CD4-positive, alpha-beta T cell (primary cell): ENCODE data around the gene MBOAT2. TPM values are rescaled to one million over a fixed set of nuclear protein-coding genes. Genes with fewer than 3 reads are reported as not detected.
"Not testable (repeated sequence)": the region's sequence is repeated elsewhere in the genome, so short reads cannot be mapped to it uniquely, and the experiment has no call there.

Experiments
- ATAC-seq: fragments of 200-7000 bp; cut with Tn5 transposase; one replicate; pipeline ENCODE4 v1.10.0; 2022; ENCODE audit warnings: mild to moderate bottlenecking; ENCODE audit not compliant: poor library complexity
- CTCF ChIA-PET: fragments of 350-600 bp; sonication (Branson Sonifier 250); formaldehyde crosslinking; loops from one replicate; lab custom pipeline; 2021; ENCODE audit warnings: antibody characterized with exemption, inconsistent platforms; lab: Charles Lee
- POLR2A ChIA-PET: fragments of 350-600 bp; sonication (Branson Sonifier 250); formaldehyde crosslinking; loops from one replicate; lab custom pipeline; 2021; ENCODE audit warnings: antibody characterized with exemption, inconsistent platforms; lab: Charles Lee
- DNase-seq, 14 experiments: peaks; one replicate each; pipeline ENCODE4 v3.0.0-alpha.2; 2013 to 2020; ENCODE audit warnings: mixed read lengths in 2 of 14
- H3K27ac ChIP-seq, 2 donors: one replicate each; pipeline versions ENCODE4 v1.5.1 to v1.7.0; 2013; ENCODE audit warnings: low read length in 2 of 2, low read depth in 1 of 2, mild to moderate bottlenecking in 1 of 2
- H3K27me3 ChIP-seq, 2 experiments: 1 replicate in 1 of 2; 2 replicates in 1 of 2; pipeline versions ENCODE4 v1.6.1 to v1.7.0; 2013; ENCODE audit warnings: low read length in 2 of 2, control low read depth in 1 of 2, mild to moderate bottlenecking in 1 of 2, moderate library complexity in 1 of 2; ENCODE audit not compliant: insufficient read depth in 2 of 2, control insufficient read depth in 1 of 2
- H3K36me3 ChIP-seq: one replicate; pipeline ENCODE4 v1.6.1; 2013; ENCODE audit warnings: low read length, control low read depth; ENCODE audit not compliant: insufficient read depth
- H3K4me1 ChIP-seq: one replicate; pipeline ENCODE4 v1.6.1; 2013; ENCODE audit warnings: low read length, control low read depth; ENCODE audit not compliant: insufficient read depth
- H3K4me3 ChIP-seq: one replicate; pipeline ENCODE4 v1.5.1; 2013; ENCODE audit warnings: mild to moderate bottlenecking, low read length, moderate library complexity
- H3K9me3 ChIP-seq, 2 experiments: 1 replicate in 1 of 2; 2 replicates in 1 of 2; pipeline versions ENCODE4 v1.6.1 to v1.7.0; 2013; ENCODE audit warnings: low read length in 2 of 2, mild to moderate bottlenecking in 2 of 2, control low read depth in 1 of 2, moderate library complexity in 1 of 2; ENCODE audit not compliant: control insufficient read depth in 1 of 2, insufficient read depth in 1 of 2
- H3K27ac Mint-ChIP-seq: one replicate; pipeline ENCODE4 v1.8.0; 2020; ENCODE audit warnings: mixed read lengths
- H3K27me3 Mint-ChIP-seq: one replicate; pipeline ENCODE4 v1.8.0; 2021; ENCODE audit warnings: mixed read lengths
- H3K36me3 Mint-ChIP-seq: one replicate; pipeline ENCODE4 v1.8.0; 2021; ENCODE audit warnings: low read depth, mixed read lengths
- H3K4me1 Mint-ChIP-seq: one replicate; pipeline ENCODE4 v1.8.0; 2021; ENCODE audit warnings: low read depth, mixed read lengths
- H3K4me3 Mint-ChIP-seq: one replicate; pipeline ENCODE4 v1.8.0; 2020; ENCODE audit warnings: mild to moderate bottlenecking, mixed read lengths
- H3K9me3 Mint-ChIP-seq: one replicate; pipeline ENCODE4 v1.8.0; 2020; ENCODE audit warnings: mixed read lengths
- intact Hi-C, 2 experiments: fragments of 100-400 bp; cut with DNase I in 1 of 2; cut with micrococcal nuclease in 1 of 2; formaldehyde crosslinking; loops; one replicate each; pipeline versions ENCODE4 v1.15.1 to v1.9.0; 2023 to 2025; cut with DNase I, micrococcal nuclease
- polyA plus RNA-seq, 2 donors: library from polyadenylated mRNA; unstranded; fragments of 120-200 nt; gene quantifications; one replicate each; pipeline ENCODE4 v1.2.1, GENCODE V29; 2013
- total RNA-seq, 174 experiments: library from RNA in 2 of 174; stranded (reverse) in 2 of 174; gene quantifications; one replicate each; pipeline ENCODE4 v1.2.3 and lab custom pipeline; 2021 to 2026
- TF ChIP-seq, protein P1 (sequence below): fragments of 200-600 bp; IDR thresholded peaks from one replicate; pipeline ENCODE4 v1.8.0; 2022; ENCODE audit warnings: antibody characterized with exemption, mild to moderate bottlenecking

The MBOAT2 gene, protein sequence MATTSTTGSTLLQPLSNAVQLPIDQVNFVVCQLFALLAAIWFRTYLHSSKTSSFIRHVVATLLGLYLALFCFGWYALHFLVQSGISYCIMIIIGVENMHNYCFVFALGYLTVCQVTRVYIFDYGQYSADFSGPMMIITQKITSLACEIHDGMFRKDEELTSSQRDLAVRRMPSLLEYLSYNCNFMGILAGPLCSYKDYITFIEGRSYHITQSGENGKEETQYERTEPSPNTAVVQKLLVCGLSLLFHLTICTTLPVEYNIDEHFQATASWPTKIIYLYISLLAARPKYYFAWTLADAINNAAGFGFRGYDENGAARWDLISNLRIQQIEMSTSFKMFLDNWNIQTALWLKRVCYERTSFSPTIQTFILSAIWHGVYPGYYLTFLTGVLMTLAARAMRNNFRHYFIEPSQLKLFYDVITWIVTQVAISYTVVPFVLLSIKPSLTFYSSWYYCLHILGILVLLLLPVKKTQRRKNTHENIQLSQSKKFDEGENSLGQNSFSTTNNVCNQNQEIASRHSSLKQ
- total RNA-seq, result 1 to 10 TPM; 1.9 to 2.0 TPM
- 1.3 TPM for polyA plus RNA-seq (2013, experiment 1 of 2)
- 2.7 TPM for polyA plus RNA-seq (2013, experiment 2 of 2)
- total RNA-seq (lab: John Stamatoyannopoulos, UW), result 1.1 to 9.2 (median 3.3) reads per million in 172 experiments

DNA sequence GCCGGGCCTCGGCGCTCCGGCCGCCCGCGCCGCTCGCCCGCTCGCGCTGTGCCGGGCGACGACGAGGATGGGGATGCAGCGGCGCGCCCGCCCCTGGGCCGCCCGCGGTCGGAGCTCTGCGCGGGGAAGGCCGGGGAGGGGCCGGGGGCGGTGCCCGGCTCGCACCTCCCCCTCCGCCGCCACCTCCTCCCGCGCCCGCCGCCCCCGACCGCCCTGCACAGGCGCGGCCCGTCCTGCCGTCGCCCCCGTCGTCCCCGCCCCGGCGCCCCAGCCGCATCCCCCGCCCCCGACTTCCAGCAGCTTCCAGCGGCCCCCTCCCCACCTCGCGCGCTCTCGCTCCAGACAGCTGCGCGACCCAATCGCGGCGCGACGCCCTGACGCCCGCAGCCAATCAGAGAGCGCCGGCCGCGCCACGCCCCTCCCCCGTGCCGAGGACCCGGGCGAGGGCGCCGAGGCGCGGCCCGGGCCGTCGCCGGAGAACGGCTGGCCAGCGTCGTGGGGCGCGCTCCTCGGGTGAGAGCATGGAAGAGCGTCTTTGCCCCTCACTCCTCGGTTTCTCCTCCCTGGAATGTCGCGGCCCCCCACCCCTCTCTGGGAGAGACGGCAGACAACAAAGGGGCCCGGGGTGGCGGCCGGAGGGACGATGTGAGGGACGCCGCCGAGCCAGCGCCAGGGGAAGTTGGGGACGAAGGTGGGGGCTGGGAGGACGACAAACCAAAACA lies at the start of gene MBOAT2:
Gene MBOAT2 (minus strand): TSS at position 69 of the 722 bp plus-strand sequence. CDS start 70 bp downstream, outside the sequence.
- H3K9me3 ChIP-seq, result no peaks in the 10 kb centered on the region
- ChIA-PET POLR2A (interaction anchor here (1.1 to 1.4 kb wide), 2 partner anchors 8 to 19 kb away, joined by 3 read pairs; no protein-coding TSS in a partner anchor), CTCF (no interaction called here)
- peaks cover 15% of the 10 kb centered on the region for H3K4me1 ChIP-seq
- H3K27ac ChIP-seq, result peak within 1 kb of the TSS in 1 of 2 donors; percentile 35
- no peaks in the 10 kb centered on the region for H3K36me3 ChIP-seq
- DNase-seq (peak; percentile 56 to 91 (median 72)), ATAC-seq (peak; percentile 85)
- Mint-ChIP-seq H3K36me3 (no peaks in the 10 kb centered on the region), H3K4me1 (peaks cover 26% of the 10 kb centered on the region), H3K9me3 (no peaks in the 10 kb centered on the region), H3K27ac (peak within 1 kb of the TSS; percentile 82), H3K4me3 (peak within 1 kb of the TSS; percentile 91), H3K27me3 (no peaks in the 10 kb centered on the region)
- peak within 1 kb of the TSS; percentile 74 for H3K4me3 ChIP-seq
- intact Hi-C loops, result loop anchor here (2.0 to 10.0 kb wide), 8 partner anchors 167 to 1579 kb away; partner anchors contain the start of genes ADAM17 (in 1 of the 2), CPSF3 (in 1 of the 2), GRHL1 (in 1 of the 2) and ITGB1BP1 (in 1 of the 2)
- H3K27me3 ChIP-seq, result no peaks in the 10 kb centered on the region
- TF ChIP-seq, protein P1, sequence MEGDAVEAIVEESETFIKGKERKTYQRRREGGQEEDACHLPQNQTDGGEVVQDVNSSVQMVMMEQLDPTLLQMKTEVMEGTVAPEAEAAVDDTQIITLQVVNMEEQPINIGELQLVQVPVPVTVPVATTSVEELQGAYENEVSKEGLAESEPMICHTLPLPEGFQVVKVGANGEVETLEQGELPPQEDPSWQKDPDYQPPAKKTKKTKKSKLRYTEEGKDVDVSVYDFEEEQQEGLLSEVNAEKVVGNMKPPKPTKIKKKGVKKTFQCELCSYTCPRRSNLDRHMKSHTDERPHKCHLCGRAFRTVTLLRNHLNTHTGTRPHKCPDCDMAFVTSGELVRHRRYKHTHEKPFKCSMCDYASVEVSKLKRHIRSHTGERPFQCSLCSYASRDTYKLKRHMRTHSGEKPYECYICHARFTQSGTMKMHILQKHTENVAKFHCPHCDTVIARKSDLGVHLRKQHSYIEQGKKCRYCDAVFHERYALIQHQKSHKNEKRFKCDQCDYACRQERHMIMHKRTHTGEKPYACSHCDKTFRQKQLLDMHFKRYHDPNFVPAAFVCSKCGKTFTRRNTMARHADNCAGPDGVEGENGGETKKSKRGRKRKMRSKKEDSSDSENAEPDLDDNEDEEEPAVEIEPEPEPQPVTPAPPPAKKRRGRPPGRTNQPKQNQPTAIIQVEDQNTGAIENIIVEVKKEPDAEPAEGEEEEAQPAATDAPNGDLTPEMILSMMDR, result no peak

DNA sequence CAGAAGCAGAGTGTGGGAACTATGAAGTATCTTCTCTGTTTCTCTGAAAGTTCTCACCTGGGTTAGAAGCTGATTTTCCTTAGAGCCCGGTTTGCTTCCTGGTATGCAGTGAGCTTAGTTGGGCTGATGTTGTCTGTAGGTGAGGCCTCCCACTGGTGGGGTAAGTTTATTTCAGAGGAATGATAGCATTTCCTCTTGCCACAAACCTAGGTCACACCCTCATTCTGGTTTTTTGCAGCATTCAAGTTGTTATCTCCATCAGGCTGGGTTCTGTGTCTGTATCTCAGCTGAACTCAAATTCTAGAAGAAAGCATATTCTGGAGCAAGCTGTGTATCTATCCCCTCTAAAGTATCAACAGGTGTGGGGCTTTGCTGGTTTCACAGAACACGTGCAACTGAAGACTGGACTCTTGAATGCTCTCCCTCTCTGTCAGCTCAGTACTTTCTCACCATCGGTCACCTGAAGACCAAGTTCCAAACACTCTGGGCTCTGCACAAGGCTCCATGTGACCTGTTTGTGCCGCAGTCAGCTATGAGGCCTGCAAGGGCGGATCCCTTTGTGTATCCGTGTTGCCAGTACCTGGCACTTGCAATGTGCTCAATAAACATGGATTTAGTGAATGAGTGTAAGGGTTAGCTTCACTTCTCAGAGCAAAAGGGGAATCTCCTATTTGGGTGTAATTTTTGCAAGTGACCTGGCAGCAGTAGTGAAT lies 49.5 kb upstream of the MBOAT2 start:
- ChIA-PET POLR2A (no interaction called here), CTCF (no interaction called here)
- Histone ChIP-seq H3K27me3 (no peaks in the 10 kb centered on the region), H3K9me3 (no peaks in the 10 kb centered on the region), H3K4me1 (no peaks in the 10 kb centered on the region), H3K4me3 (no peak overlapping the region), H3K36me3 (no peaks in the 10 kb centered on the region), H3K27ac (no peak overlapping the region)
- ATAC-seq (no peak), DNase-seq (no peak)
- Mint-ChIP-seq H3K9me3 (peaks cover 2% of the 10 kb centered on the region), H3K4me1 (peaks cover 9% of the 10 kb centered on the region), H3K4me3 (no peak overlapping the region), H3K27ac (no peak overlapping the region), H3K36me3 (no peaks in the 10 kb centered on the region), H3K27me3 (no peaks in the 10 kb centered on the region)
- intact Hi-C loops, result no loop called here
- TF ChIP-seq, protein P1, result no peak

DNA sequence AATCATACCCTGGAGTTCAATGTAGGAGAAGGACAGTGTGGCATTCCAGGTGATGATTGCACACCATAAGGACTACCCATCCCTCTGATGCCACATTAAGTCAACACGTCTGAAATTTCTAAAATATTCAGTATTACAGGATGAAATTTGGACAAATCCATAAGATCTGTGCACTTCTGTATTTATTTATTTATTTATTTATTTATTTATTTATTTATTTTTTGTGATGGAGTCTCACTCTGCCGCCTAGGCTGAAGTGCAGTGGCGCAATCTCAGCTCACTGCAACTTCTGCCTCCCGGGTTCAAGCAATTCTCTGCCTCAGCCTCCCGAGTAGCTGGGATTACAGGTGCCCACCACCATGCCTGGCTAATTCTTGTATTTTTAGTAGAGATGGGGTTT lies 48.0 kb upstream of the MBOAT2 start:
- ATAC-seq, H3K27ac Mint-ChIP-seq, H3K9me3 ChIP-seq, H3K4me1 ChIP-seq, H3K4me1 Mint-ChIP-seq, H3K36me3 Mint-ChIP-seq, H3K4me3 Mint-ChIP-seq, CTCF ChIA-PET, DNase-seq, intact Hi-C loops, H3K27ac ChIP-seq, H3K9me3 Mint-ChIP-seq, POLR2A ChIA-PET, H3K27me3 ChIP-seq, H3K27me3 Mint-ChIP-seq, H3K36me3 ChIP-seq, H3K4me3 ChIP-seq: not testable (repeated sequence)
